K562 (cell line): Measurements from ENCODE around the gene BEND6. TPM values are rescaled to one million over a fixed set of nuclear protein-coding genes. Genes with fewer than 3 reads are reported as not detected.

Experiments
- ATAC-seq: fragments of 200-7000 bp; cut with Tn5 transposase; 3 replicates; pipeline ENCODE4 v1.9.1; 2020; ENCODE audit warnings: moderate library complexity
- BruUV-seq: library from RNA; stranded (reverse); fragments of 400-500 nt; replicated peaks from 2 replicates; lab custom pipeline; 2021; lab: Mats Ljungman, UMichigan
- CTCF ChIA-PET: fragments of 300-600 bp; formaldehyde crosslinking; extraction: SDS; loops from one replicate; lab custom pipeline; 2021; ENCODE audit warnings: low intra/inter-chr PET ratio; lab: Yijun Ruan, JAX
- POLR2A ChIA-PET: fragments of 300-600, 350-650 bp; sonication (Branson Sonifier 250); formaldehyde crosslinking; extraction: SDS; loops from one replicate; lab custom pipeline; 2021; ENCODE audit warnings: antibody characterized with exemption, inconsistent platforms; lab: Yijun Ruan, JAX
- DNase-seq, 4 experiments: peaks; one replicate each; pipeline versions ENCODE4 v3.0.0 to v3.0.0-alpha.2; 2011 to 2018; ENCODE audit warnings: low spot score in 3 of 4, mixed read lengths in 3 of 4; ENCODE audit errors: extremely low read depth in 1 of 4
- FAIRE-seq: peaks from 2 replicates; lab custom pipeline; 2011; peaks lifted over from hg19 to GRCh38; lab: Jason Lieb, UNC
- H2AFZ ChIP-seq: 2 replicates; pipeline ENCODE4 v1.6.0; 2011; ENCODE audit warnings: low read depth, low read length, control low read depth, inconsistent platforms
- H3K27ac ChIP-seq: fragments of 200-600 bp; 3 replicates; pipeline ENCODE4 v1.8.0; 2011; ENCODE audit warnings: low read depth, mild to moderate bottlenecking, control low read depth, inconsistent platforms, low read length, moderate library complexity, mixed read lengths; ENCODE audit errors: extremely low read depth
- H3K27me3 ChIP-seq, 2 experiments: fragments of 300-600 bp in 1 of 2; 2 replicates in 1 of 2; 3 replicates in 1 of 2; pipeline versions ENCODE4 v1.6.0 to v1.8.0; 2011; ENCODE audit warnings: inconsistent platforms in 2 of 2, low read length in 2 of 2, mild to moderate bottlenecking in 1 of 2, mixed read lengths in 1 of 2, moderate library complexity in 1 of 2; ENCODE audit not compliant: control insufficient read depth in 2 of 2, insufficient read depth in 2 of 2
- H3K36me3 ChIP-seq: fragments of 300-600 bp; 3 replicates; pipeline ENCODE4 v1.8.0; 2011; ENCODE audit warnings: mild to moderate bottlenecking, low read length, inconsistent platforms; ENCODE audit not compliant: control insufficient read depth, insufficient read depth
- H3K4me1 ChIP-seq, 2 experiments: fragments of 200-600 bp in 1 of 2; replicated peaks in 1 of 2; 2 replicates in 1 of 2; 3 replicates in 1 of 2; pipeline versions ENCODE4 v1.5.1 to v1.8.0; 2011; ENCODE audit warnings: inconsistent platforms in 2 of 2, low read length in 2 of 2, mild to moderate bottlenecking in 1 of 2, mixed read lengths in 1 of 2, moderate library complexity in 1 of 2; ENCODE audit not compliant: control insufficient read depth in 2 of 2, insufficient read depth in 2 of 2
- H3K4me2 ChIP-seq: 2 replicates; pipeline ENCODE4 v1.6.1; 2011; ENCODE audit warnings: low read length, control low read depth, inconsistent platforms, mixed read lengths; ENCODE audit not compliant: insufficient read depth
- H3K4me3 ChIP-seq: fragments of 200-600 bp; sonication (generic), shearing (Covaris generic); 2 replicates; pipeline ENCODE4 v1.5.1; 2016; ENCODE audit warnings: control low read depth, inconsistent platforms
- H3K79me2 ChIP-seq: fragments of 200-600 bp; 3 replicates; pipeline ENCODE4 v1.8.0; 2011; ENCODE audit warnings: low read length, inconsistent platforms; ENCODE audit not compliant: control insufficient read depth, insufficient read depth
- H3K9ac ChIP-seq, 2 experiments: 2 replicates each; pipeline versions ENCODE4 v1.6.0 to v1.6.1; 2011; ENCODE audit warnings: low read depth in 2 of 2, low read length in 2 of 2, control low read depth in 1 of 2, inconsistent platforms in 1 of 2, mild to moderate bottlenecking in 1 of 2, mixed read lengths in 1 of 2; ENCODE audit not compliant: insufficient read depth in 1 of 2
- H3K9me1 ChIP-seq: one replicate; pipeline ENCODE4 v1.6.0; 2011; ENCODE audit warnings: inconsistent platforms, mild to moderate bottlenecking, low read length, moderate library complexity; ENCODE audit not compliant: control insufficient read depth, insufficient read depth
- H3K9me3 ChIP-seq: replicated peaks from 2 replicates; pipeline ENCODE4 v1.5.1; 2011; ENCODE audit warnings: low read depth, low read length, inconsistent platforms; ENCODE audit not compliant: control insufficient read depth, insufficient read depth
- H4K20me1 ChIP-seq: replicated peaks from 2 replicates; pipeline ENCODE4 v1.6.1; 2011; ENCODE audit warnings: low read length, inconsistent platforms, mixed read lengths; ENCODE audit not compliant: control insufficient read depth, insufficient read depth
- CREBBP ChIP-seq: IDR thresholded peaks from one replicate; pipeline ENCODE4 v1.6.1; 2012; ENCODE audit warnings: low read depth, mild to moderate bottlenecking, control low read depth, inconsistent platforms, low read length
- FOXA1 ChIP-seq: fragments of 450-650 bp; IDR thresholded peaks from 2 replicates; pipeline ENCODE4 v1.6.1; 2016; ENCODE audit warnings: mild to moderate bottlenecking, borderline replicate concordance
- GABPB2 ChIP-seq: fragments of 250-450 bp; sonication (Bioruptor Pico); conservative IDR thresholded peaks from 2 replicates; pipeline ENCODE4 v1.5.1; 2021; ENCODE audit warnings: mild to moderate bottlenecking
- MCM5 ChIP-seq: fragments of 450-650 bp; IDR thresholded peaks from 2 replicates; pipeline ENCODE4 v1.6.1; 2016; ENCODE audit warnings: low read depth
- NR3C1 ChIP-seq: sonication (generic); formaldehyde crosslinking; IDR thresholded peaks from 2 replicates; pipeline ENCODE4 v1.8.1; 2022; ENCODE audit warnings: missing genetic modification reagents
- PHTF2 ChIP-seq: fragments of 250-450 bp; sonication (Bioruptor Pico); IDR thresholded peaks from 2 replicates; pipeline ENCODE4 v1.5.0; 2021; ENCODE audit warnings: mild to moderate bottlenecking
- PRDM10 ChIP-seq: fragments of 450-650 bp; IDR thresholded peaks from 2 replicates; pipeline ENCODE4 v1.6.1; 2018; ENCODE audit not compliant: partially characterized antibody
- PRPF4 ChIP-seq: fragments of 200-400 bp; formaldehyde crosslinking; IDR thresholded peaks from one replicate; pipeline ENCODE4 v1.6.1; 2017; ENCODE audit warnings: low read length, low read depth, mild to moderate bottlenecking; ENCODE audit not compliant: insufficient read depth, poor library complexity, severe bottlenecking
- SREBF2 ChIP-seq: sonication (generic); formaldehyde crosslinking; IDR thresholded peaks from 2 replicates; pipeline ENCODE4 v1.4.0; 2020; ENCODE audit warnings: mild to moderate bottlenecking, missing genetic modification reagents
- SRSF7 ChIP-seq: fragments of 200-400 bp; formaldehyde crosslinking; optimal IDR thresholded peaks from 2 replicates; pipeline ENCODE3; 2017; ENCODE audit warnings: mild to moderate bottlenecking, low read depth, low read length
- WGBS: fragments of 100-300 bp; shearing (Covaris generic); methylation state at CpG from one replicate; pipeline ENCODE4 v1.1.6; 2016; ENCODE audit warnings: low coverage, mixed read lengths; ENCODE audit not compliant: insufficient coverage; ENCODE audit errors: missing lambda C conversion rate; 5-methylcytosine and 5-hydroxymethylcytosine counted together
- in situ Hi-C: fragments of 300-500 bp; cut with MboI; formaldehyde crosslinking; loops from 4 replicates; pipeline ENCODE4 v1.15.0; 2018; ENCODE audit warnings: inconsistent platforms, mixed read lengths
- intact Hi-C: fragments of 100-400 bp; cut with micrococcal nuclease; formaldehyde crosslinking; loops from 2 replicates; pipeline ENCODE4 v1.14.2; 2022
- polyA plus RNA-seq, 8 experiments: library from polyadenylated mRNA; depleted of rRNA in 4 of 8; stranded (reverse) in 5 of 8; unstranded in 3 of 8; fragments of >200 nt; fragmentation: Nextera tagmentation in 2 of 8; fragmentation: Illumina TruSeq in 1 of 8; extraction: Ambion mirVana in 2 of 8; extraction: Trizol in 1 of 8; gene quantifications; 2 replicates each; pipeline versions ENCODE4 v1.2.1 to v1.2.3, GENCODE V29; 2011 to 2014; ENCODE audit warnings: inconsistent platforms in 1 of 8, missing spikeins in 1 of 8
- total RNA-seq, 7 experiments: library from RNA; depleted of rRNA in 6 of 7; stranded (reverse); fragments of >200 nt in 6 of 7; fragmentation: Illumina TruSeq in 2 of 7; extraction: Trizol in 2 of 7; gene quantifications; 2 replicates each; pipeline versions ENCODE4 v1.2.1 to v1.2.3, GENCODE V29; 2011 to 2021; ENCODE audit warnings: low replicate concordance in 1 of 7
- TF ChIP-seq, protein P1 (sequence below): fragments of 450-650 bp; IDR thresholded peaks from 2 replicates; pipeline ENCODE4 v1.6.1; 2018; ENCODE audit warnings: mild to moderate bottlenecking, low read depth; ENCODE audit not compliant: partially characterized antibody
- TF ChIP-seq, protein P2 (sequence below), 2 experiments: fragments of 450-650 bp in 1 of 2; sonication (generic) in 1 of 2; formaldehyde crosslinking; conservative IDR thresholded peaks; 2 replicates each; pipeline versions ENCODE4 v1.4.0 to v1.8.1; 2020 to 2022; ENCODE audit warnings: mild to moderate bottlenecking in 1 of 2, missing genetic modification reagents in 1 of 2

The BEND6 gene
- total and polyA plus RNA-seq, 9 of the 15 experiments (the other 6 are each of a cell fraction or from before 2014, with no cell fraction given), result 0.37 to 4.0 (median 1.1) TPM

GRCh38 chr6:56949265-56949664 is 5.6 kb upstream of the BEND6 start:
- Histone ChIP-seq H4K20me1 (no peaks in the 10 kb centered on the region), H3K9me1 (no peaks in the 10 kb centered on the region), H3K9ac (no peak overlapping the region), H3K36me3 (peaks cover 17% of the 10 kb centered on the region; the same call in 1 of the 3 replicates), H3K4me3 (no peak overlapping the region), H3K79me2 (peaks cover 18% of the 10 kb centered on the region), H3K9me3 (no peaks in the 10 kb centered on the region; the same call in 1 of the 2 replicates), H3K27ac (no peak overlapping the region), H3K27me3 (no peaks in the 10 kb centered on the region), H3K4me1 (peaks cover under 1 to 20% of the 10 kb centered on the region in 2 experiments; a peak in 4 of 5 replicates), H2AFZ (no peak overlapping the region), H3K4me2 (no peak overlapping the region)
- intact Hi-C loops (no loop called here), in situ Hi-C loops (no loop called here)
- TF ChIP-seq, protein P1, sequence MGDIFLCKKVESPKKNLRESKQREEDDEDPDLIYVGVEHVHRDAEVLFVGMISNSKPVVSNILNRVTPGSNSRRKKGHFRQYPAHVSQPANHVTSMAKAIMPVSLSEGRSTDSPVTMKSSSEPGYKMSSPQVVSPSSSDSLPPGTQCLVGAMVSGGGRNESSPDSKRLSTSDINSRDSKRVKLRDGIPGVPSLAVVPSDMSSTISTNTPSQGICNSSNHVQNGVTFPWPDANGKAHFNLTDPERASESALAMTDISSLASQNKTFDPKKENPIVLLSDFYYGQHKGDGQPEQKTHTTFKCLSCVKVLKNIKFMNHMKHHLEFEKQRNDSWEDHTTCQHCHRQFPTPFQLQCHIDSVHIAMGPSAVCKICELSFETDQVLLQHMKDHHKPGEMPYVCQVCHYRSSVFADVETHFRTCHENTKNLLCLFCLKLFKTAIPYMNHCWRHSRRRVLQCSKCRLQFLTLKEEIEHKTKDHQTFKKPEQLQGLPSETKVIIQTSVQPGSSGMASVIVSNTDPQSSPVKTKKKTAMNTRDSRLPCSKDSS, result no peak
- TF ChIP-seq MCM5 (no peak), SREBF2 (CRISPR knock-in tag) (no peak), CREBBP (no peak), PHTF2 (CRISPR knock-in tag) (no peak), NR3C1 (CRISPR knock-in tag) (no peak), FOXA1 (no peak), SRSF7 (no peak), PRPF4 (no peak), GABPB2 (CRISPR knock-in tag) (no peak), PRDM10 (no peak)
- TF ChIP-seq, protein P2, sequence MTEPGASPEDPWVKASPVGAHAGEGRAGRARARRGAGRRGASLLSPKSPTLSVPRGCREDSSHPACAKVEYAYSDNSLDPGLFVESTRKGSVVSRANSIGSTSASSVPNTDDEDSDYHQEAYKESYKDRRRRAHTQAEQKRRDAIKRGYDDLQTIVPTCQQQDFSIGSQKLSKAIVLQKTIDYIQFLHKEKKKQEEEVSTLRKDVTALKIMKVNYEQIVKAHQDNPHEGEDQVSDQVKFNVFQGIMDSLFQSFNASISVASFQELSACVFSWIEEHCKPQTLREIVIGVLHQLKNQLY (CRISPR knock-in tag; conservative IDR thresholded peaks at IDR 0.05), result no peak
- POLR2A ChIA-PET, result interaction anchor here (1.7 kb wide), 1 partner anchor 12 kb away, joined by 5 read pairs; no protein-coding TSS in a partner anchor
- DNase-seq, result no peak
- no peak for ATAC-seq
- CTCF ChIA-PET, result no interaction called here
- FAIRE-seq, result no peak
- no TSS peak for BruUV-seq
- WGBS, result 88% methylated on average over 3 of the region's 3 CpGs
